ENCODE data around the gene DUSP1. TPM values are rescaled to one million over a fixed set of nuclear protein-coding genes. Genes with fewer than 3 reads are reported as not detected.

The DUSP1 gene
- total and polyA plus RNA-seq, 9 of the 15 experiments (the other 6 are each of a cell fraction or from before 2014, with no cell fraction given) = 2.1 to 14.2 (median 8.5) TPM

GRCh38 chr5:172764861-172765765 is 5.9 kb downstream of the DUSP1 start (continued):
- peak; percentile 50 for TF ChIP-seq CEBPB (tag; IDR thresholded peaks at IDR 0.05)
- TF ChIP-seq ARID4B (CRISPR knock-in tag; IDR thresholded peaks at IDR 0.05) = no peak
- TF ChIP-seq SETDB1 (IDR thresholded peaks at IDR 0.05; ENCODE audit: low read length) = no peak
- TF ChIP-seq FOXK2 (conservative IDR thresholded peaks at IDR 0.05 in 1 of 2, IDR thresholded peaks at IDR 0.05 in 1 of 2; ENCODE audit: low read depth in 2 of 2) = peak; percentile 56 to 66
- peak; percentile 63 to 77; a peak in 3 of 4 replicates for TF ChIP-seq TBL1XR1 (IDR thresholded peaks at IDR 0.05; ENCODE audit: low read length in 2 of 2)
- no peak for TF ChIP-seq ERF (CRISPR knock-in tag; IDR thresholded peaks at IDR 0.05)
- peak; percentile 84 for TF ChIP-seq ZBTB40 (IDR thresholded peaks at IDR 0.05)
- TF ChIP-seq ZBTB40 (CRISPR knock-in tag; IDR thresholded peaks at IDR 0.05) = no peak
- no peak for TF ChIP-seq SMC3 (conservative IDR thresholded peaks at IDR 0.05; ENCODE audit: insufficient read depth, low read depth, low read length)
